ENCODE results near the gene CALHM5. TPM values are rescaled to one million over a fixed set of nuclear protein-coding genes. Genes with fewer than 3 reads are reported as not detected.

CALHM5 gene
- total RNA-seq, 1 experiment from 2014 or later, result not detected

DNA sequence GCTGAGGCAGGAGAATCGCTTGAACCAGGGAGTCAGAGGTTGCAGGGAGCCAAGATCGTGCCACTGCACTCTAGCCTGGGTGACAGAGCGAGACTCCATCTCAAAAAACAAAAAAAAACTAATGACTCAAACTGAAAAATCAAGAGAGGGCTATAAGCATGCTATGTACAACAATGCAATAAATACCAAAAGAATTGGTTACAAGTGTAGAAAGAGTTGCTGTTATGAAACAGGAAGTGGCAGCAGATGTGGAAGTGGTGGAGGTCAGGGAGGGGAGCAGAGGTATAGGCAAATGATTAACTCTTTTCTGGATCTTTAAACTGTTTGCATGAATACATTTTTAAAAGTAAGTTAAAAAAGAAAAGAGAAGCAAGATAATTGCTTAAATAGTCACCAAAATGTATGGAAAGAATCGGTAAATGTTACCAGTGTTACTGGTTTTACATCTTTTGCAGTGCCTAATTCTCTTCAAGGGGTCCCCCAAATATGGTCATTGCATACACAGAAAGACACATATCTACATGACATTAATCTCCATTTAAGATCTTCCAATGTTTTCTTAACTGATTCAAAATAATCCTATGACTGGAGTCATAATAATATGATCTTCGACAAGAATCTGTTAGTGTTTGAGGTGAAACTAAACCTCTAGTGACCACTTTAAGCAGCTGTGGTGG, 35.3 kb upstream of the CALHM5 start:
- no peak for ATAC-seq
- intact Hi-C loops (cut with micrococcal nuclease; ENCODE audit: unreplicated experiment) (no loop called here), in situ Hi-C loops (cut with HindIII; ENCODE audit: low pct_unique_long_range_greater_than_20kb, low sequenced_read_pairs) (no loop called here)
- Histone ChIP-seq H3K36me3 (ENCODE audit: control insufficient read depth, insufficient read depth, low read length) (no peaks in the 10 kb centered on the region), H3K4me1 (ENCODE audit: control insufficient read depth, insufficient read depth, low read length) (no peaks in the 10 kb centered on the region), H3K9me3 (ENCODE audit: control insufficient read depth, insufficient read depth, low read depth, low read length) (no peaks in the 10 kb centered on the region), H3K4me3 (ENCODE audit: low read depth in 2 of 2, low read length in 2 of 2) (no peak overlapping the region), H3K27me3 (ENCODE audit: control insufficient read depth, insufficient read depth, low read length) (0 out of 2 replicates have a peak, but pooled peaks cover 13% of the 10 kb centered on the region), H3K27ac (ENCODE audit: low read length) (no peak overlapping the region)
- ChIA-PET POLR2A (no interaction called here), CTCF (no interaction called here)
- no TSS peak for BruUV-seq (replicated peaks)
- no peak for DNase-seq (ENCODE audit: low read depth, low spot score)
- TF ChIP-seq SIN3A (IDR thresholded peaks at IDR 0.05; ENCODE audit: borderline replicate concordance, insufficient read depth, low read depth, low read length) (no peak), POLR2AphosphoS5 (IDR thresholded peaks at IDR 0.05; ENCODE audit: low read depth, low read length) (no peak), TCF7L2 (IDR thresholded peaks at IDR 0.05; ENCODE audit: low read depth, low read length) (no peak)
- TF ChIP-seq, protein P1, sequence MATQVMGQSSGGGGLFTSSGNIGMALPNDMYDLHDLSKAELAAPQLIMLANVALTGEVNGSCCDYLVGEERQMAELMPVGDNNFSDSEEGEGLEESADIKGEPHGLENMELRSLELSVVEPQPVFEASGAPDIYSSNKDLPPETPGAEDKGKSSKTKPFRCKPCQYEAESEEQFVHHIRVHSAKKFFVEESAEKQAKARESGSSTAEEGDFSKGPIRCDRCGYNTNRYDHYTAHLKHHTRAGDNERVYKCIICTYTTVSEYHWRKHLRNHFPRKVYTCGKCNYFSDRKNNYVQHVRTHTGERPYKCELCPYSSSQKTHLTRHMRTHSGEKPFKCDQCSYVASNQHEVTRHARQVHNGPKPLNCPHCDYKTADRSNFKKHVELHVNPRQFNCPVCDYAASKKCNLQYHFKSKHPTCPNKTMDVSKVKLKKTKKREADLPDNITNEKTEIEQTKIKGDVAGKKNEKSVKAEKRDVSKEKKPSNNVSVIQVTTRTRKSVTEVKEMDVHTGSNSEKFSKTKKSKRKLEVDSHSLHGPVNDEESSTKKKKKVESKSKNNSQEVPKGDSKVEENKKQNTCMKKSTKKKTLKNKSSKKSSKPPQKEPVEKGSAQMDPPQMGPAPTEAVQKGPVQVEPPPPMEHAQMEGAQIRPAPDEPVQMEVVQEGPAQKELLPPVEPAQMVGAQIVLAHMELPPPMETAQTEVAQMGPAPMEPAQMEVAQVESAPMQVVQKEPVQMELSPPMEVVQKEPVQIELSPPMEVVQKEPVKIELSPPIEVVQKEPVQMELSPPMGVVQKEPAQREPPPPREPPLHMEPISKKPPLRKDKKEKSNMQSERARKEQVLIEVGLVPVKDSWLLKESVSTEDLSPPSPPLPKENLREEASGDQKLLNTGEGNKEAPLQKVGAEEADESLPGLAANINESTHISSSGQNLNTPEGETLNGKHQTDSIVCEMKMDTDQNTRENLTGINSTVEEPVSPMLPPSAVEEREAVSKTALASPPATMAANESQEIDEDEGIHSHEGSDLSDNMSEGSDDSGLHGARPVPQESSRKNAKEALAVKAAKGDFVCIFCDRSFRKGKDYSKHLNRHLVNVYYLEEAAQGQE (IDR thresholded peaks at IDR 0.05; ENCODE audit: insufficient read depth in 1 of 2, low read depth in 2 of 2, low read length in 1 of 2), result no peak
- TF ChIP-seq, protein P2, sequence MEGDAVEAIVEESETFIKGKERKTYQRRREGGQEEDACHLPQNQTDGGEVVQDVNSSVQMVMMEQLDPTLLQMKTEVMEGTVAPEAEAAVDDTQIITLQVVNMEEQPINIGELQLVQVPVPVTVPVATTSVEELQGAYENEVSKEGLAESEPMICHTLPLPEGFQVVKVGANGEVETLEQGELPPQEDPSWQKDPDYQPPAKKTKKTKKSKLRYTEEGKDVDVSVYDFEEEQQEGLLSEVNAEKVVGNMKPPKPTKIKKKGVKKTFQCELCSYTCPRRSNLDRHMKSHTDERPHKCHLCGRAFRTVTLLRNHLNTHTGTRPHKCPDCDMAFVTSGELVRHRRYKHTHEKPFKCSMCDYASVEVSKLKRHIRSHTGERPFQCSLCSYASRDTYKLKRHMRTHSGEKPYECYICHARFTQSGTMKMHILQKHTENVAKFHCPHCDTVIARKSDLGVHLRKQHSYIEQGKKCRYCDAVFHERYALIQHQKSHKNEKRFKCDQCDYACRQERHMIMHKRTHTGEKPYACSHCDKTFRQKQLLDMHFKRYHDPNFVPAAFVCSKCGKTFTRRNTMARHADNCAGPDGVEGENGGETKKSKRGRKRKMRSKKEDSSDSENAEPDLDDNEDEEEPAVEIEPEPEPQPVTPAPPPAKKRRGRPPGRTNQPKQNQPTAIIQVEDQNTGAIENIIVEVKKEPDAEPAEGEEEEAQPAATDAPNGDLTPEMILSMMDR (IDR thresholded peaks at IDR 0.05), result no peak

DNA sequence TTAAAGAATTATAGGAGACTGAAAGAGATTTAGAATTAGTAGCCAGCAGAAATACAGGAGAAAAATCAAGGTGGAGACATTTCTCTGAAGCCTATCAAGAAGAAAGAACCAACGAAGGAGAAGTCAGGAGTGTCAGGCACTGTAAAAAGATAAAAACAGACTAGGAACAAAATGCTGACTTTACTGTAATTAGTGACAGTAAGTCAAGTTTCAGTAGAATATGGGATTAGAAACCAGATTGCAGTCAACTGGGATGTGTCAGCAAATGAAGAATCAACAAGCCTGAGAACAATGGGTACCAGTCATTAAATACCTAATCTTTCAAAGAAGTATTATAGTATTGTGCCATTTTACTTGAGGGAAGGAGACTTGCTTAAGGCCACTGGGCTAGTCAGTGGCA, 28.7 kb upstream of the CALHM5 start:
- ChIA-PET CTCF (no interaction called here), POLR2A (no interaction called here)
- no TSS peak for BruUV-seq (replicated peaks)
- TF ChIP-seq TCF7L2 (IDR thresholded peaks at IDR 0.05; ENCODE audit: low read depth, low read length), result no peak
- TF ChIP-seq SIN3A (IDR thresholded peaks at IDR 0.05; ENCODE audit: borderline replicate concordance, insufficient read depth, low read depth, low read length), result no peak
- no peak for TF ChIP-seq POLR2AphosphoS5 (IDR thresholded peaks at IDR 0.05; ENCODE audit: low read depth, low read length)
- H3K4me3 ChIP-seq (ENCODE audit: low read depth in 2 of 2, low read length in 2 of 2), result no peak overlapping the region
- no peaks in the 10 kb centered on the region for H3K4me1 ChIP-seq (ENCODE audit: control insufficient read depth, insufficient read depth, low read length)
- no peaks in the 10 kb centered on the region for H3K36me3 ChIP-seq (ENCODE audit: control insufficient read depth, insufficient read depth, low read length)
- no peaks in the 10 kb centered on the region for H3K9me3 ChIP-seq (ENCODE audit: control insufficient read depth, insufficient read depth, low read depth, low read length)
- peaks cover 7% of the 10 kb centered on the region for H3K27me3 ChIP-seq (ENCODE audit: control insufficient read depth, insufficient read depth, low read length)
- ATAC-seq (no peak), DNase-seq (ENCODE audit: low read depth, low spot score) (no peak)
- H3K27ac ChIP-seq (ENCODE audit: low read length), result no peak overlapping the region
- intact Hi-C loops (cut with micrococcal nuclease; ENCODE audit: unreplicated experiment) (no loop called here), in situ Hi-C loops (cut with HindIII; ENCODE audit: low pct_unique_long_range_greater_than_20kb, low sequenced_read_pairs) (no loop called here)

DNA sequence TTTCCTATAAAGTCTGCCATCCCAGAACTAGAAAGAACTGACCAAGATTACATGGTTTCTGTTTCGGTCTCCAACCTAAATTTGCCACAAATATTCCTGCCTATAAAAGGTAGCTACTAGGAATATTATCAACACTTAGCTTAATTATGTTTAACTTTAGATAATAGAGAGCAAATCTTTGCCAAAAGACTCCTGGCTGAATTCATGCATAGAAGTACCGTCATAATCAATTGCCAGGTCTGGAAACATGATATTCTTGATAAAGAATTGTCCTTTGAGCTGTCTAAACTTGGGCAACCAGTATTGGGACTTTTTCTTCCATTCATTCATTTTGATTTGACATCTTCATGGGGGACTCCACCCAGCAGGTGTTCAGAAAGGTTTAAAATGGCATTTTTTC, 27.8 kb upstream of the CALHM5 start:
- ChIA-PET CTCF (no interaction called here), POLR2A (no interaction called here)
- in situ Hi-C loops (cut with HindIII; ENCODE audit: low pct_unique_long_range_greater_than_20kb, low sequenced_read_pairs), result no loop called here
- peaks cover 7% of the 10 kb centered on the region for H3K27me3 ChIP-seq (ENCODE audit: control insufficient read depth, insufficient read depth, low read length)
- TF ChIP-seq TCF7L2 (IDR thresholded peaks at IDR 0.05; ENCODE audit: low read depth, low read length), result no peak
- H3K4me3 ChIP-seq (ENCODE audit: low read depth in 2 of 2, low read length in 2 of 2), result no peak overlapping the region
- H3K4me1 ChIP-seq (ENCODE audit: control insufficient read depth, insufficient read depth, low read length), result no peaks in the 10 kb centered on the region
- DNase-seq (ENCODE audit: low read depth, low spot score) (no peak), ATAC-seq (no peak)
- no TSS peak for BruUV-seq (replicated peaks)
- H3K9me3 ChIP-seq (ENCODE audit: control insufficient read depth, insufficient read depth, low read depth, low read length), result no peaks in the 10 kb centered on the region
- H3K36me3 ChIP-seq (ENCODE audit: control insufficient read depth, insufficient read depth, low read length), result no peaks in the 10 kb centered on the region
- H3K27ac ChIP-seq (ENCODE audit: low read length), result no peak overlapping the region
- intact Hi-C loops (cut with micrococcal nuclease; ENCODE audit: unreplicated experiment), result no loop called here

Measured in Panc1 (cell line).